Measurements from ENCODE around the gene HES5. TPM values are rescaled to one million over a fixed set of nuclear protein-coding genes. Genes with fewer than 3 reads are reported as not detected.

The HES5 gene
- total RNA-seq, 1 donor from 2014 or later = 1.6 TPM

GRCh38 chr1:2525572-2525919 lies 4.5 kb downstream of the HES5 start:
- Histone ChIP-seq H3K9me3 (ENCODE audit: control insufficient read depth in 3 of 3, low read length in 3 of 3) (no peaks in the 10 kb centered on the region), H3K27ac (ENCODE audit: low read depth, low read length) (peak overlapping the region; percentile 60), H3K27me3 (ENCODE audit: control insufficient read depth in 3 of 3, insufficient read depth in 3 of 3, low read length in 3 of 3) (peaks cover 0 to under 1% (median 0%) of the 10 kb centered on the region in 3 donors), H3K4me1 (ENCODE audit: control insufficient read depth in 3 of 3, insufficient read depth in 3 of 3, low read length in 3 of 3) (peaks cover 58 to 68% (median 61%) of the 10 kb centered on the region in 3 donors), H3K4me3 (ENCODE audit: low read length in 3 of 3) (peak overlapping the region; percentile 84 to 92 (median 91)), H3K9ac (ENCODE audit: low read depth in 1 of 3, low read length in 3 of 3) (peak overlapping the region; percentile 81 to 92 (median 86)), H3K36me3 (ENCODE audit: control insufficient read depth in 3 of 3, insufficient read depth in 3 of 3, low read length in 3 of 3) (peaks cover 6 to 13% (median 10%) of the 10 kb centered on the region in 3 donors)

- no peaks in the 10 kb centered on the region for H3K9me3 ChIP-seq (ENCODE audit: control insufficient read depth in 3 of 3, low read length in 3 of 3)
- H3K4me1 ChIP-seq (ENCODE audit: control insufficient read depth in 3 of 3, insufficient read depth in 3 of 3, low read length in 3 of 3) = peaks cover 53 to 60% (median 57%) of the 10 kb centered on the region in 3 donors
- peaks cover 17 to 25% (median 23%) of the 10 kb centered on the region in 3 donors for H3K36me3 ChIP-seq (ENCODE audit: control insufficient read depth in 3 of 3, insufficient read depth in 3 of 3, low read length in 3 of 3)
- H3K27me3 ChIP-seq (ENCODE audit: control insufficient read depth in 3 of 3, insufficient read depth in 3 of 3, low read length in 3 of 3) = no peaks in the 10 kb centered on the region
- H3K4me3 ChIP-seq (ENCODE audit: low read length in 3 of 3) = peak overlapping the region; percentile 84 to 92 (median 91)
- H3K27ac ChIP-seq (ENCODE audit: low read depth, low read length) = no peak overlapping the region
- peak overlapping the region; percentile 8 to 92 (median 70) for H3K9ac ChIP-seq (ENCODE audit: low read depth in 1 of 3, low read length in 3 of 3)
Measured at GRCh38 chr1:2523891-2524609, 6.0 kb downstream of the HES5 start.

- H3K36me3 ChIP-seq (ENCODE audit: control insufficient read depth in 3 of 3, insufficient read depth in 3 of 3, low read length in 3 of 3) = peaks cover 24 to 32% (median 30%) of the 10 kb centered on the region in 3 donors
- peak overlapping the region in 2 of 3 donors; percentile 32 to 92 for H3K9ac ChIP-seq (ENCODE audit: low read depth in 1 of 3, low read length in 3 of 3)
- H3K9me3 ChIP-seq (ENCODE audit: control insufficient read depth in 3 of 3, low read length in 3 of 3) = no peaks in the 10 kb centered on the region
- H3K27ac ChIP-seq (ENCODE audit: low read depth, low read length) = peak overlapping the region; percentile 51
- no peaks in the 10 kb centered on the region for H3K27me3 ChIP-seq (ENCODE audit: control insufficient read depth in 3 of 3, insufficient read depth in 3 of 3, low read length in 3 of 3)
- peaks cover 46 to 53% (median 50%) of the 10 kb centered on the region in 3 donors for H3K4me1 ChIP-seq (ENCODE audit: control insufficient read depth in 3 of 3, insufficient read depth in 3 of 3, low read length in 3 of 3)
- H3K4me3 ChIP-seq (ENCODE audit: low read length in 3 of 3) = peak overlapping the region in 2 of 3 donors; percentile 36 to 45
Measured at GRCh38 chr1:2523191-2523890, 6.7 kb downstream of the HES5 start.

GRCh38 chr1:2522230-2522629 lies 7.8 kb downstream of the HES5 start:
- H3K9ac ChIP-seq (ENCODE audit: low read depth in 1 of 3, low read length in 3 of 3) = no peak overlapping the region
- H3K27me3 ChIP-seq (ENCODE audit: control insufficient read depth in 3 of 3, insufficient read depth in 3 of 3, low read length in 3 of 3) = no peaks in the 10 kb centered on the region
- H3K9me3 ChIP-seq (ENCODE audit: control insufficient read depth in 3 of 3, low read length in 3 of 3) = no peaks in the 10 kb centered on the region
- peaks cover 35 to 42% (median 38%) of the 10 kb centered on the region in 3 donors for H3K4me1 ChIP-seq (ENCODE audit: control insufficient read depth in 3 of 3, insufficient read depth in 3 of 3, low read length in 3 of 3)
- no peak overlapping the region for H3K4me3 ChIP-seq (ENCODE audit: low read length in 3 of 3)
- H3K36me3 ChIP-seq (ENCODE audit: control insufficient read depth in 3 of 3, insufficient read depth in 3 of 3, low read length in 3 of 3) = peaks cover 35 to 43% (median 41%) of the 10 kb centered on the region in 3 donors
- no peak overlapping the region for H3K27ac ChIP-seq (ENCODE audit: low read depth, low read length)

DNA sequence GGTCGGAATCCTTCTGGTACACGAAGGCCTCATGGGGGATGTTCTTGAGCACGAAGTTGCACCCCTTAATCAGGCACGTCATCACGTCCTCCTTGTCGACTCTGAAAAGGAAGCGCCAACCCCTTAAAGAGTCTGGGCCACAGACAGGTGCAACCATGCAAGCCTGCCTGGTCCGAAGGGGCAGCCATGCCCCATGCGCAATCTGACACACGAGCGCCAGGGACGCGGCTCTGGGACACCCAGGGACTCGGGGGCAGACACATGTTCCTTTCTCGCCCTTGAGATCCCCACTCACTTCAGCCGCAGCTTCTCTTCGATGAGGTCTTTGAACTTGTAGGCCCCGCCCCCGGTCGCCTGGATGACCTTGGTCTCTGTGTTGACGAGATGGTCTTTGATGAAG lies 9.3 kb downstream of the HES5 start:
- no peak overlapping the region for H3K4me3 ChIP-seq (ENCODE audit: low read length in 3 of 3)
- no peaks in the 10 kb centered on the region for H3K27me3 ChIP-seq (ENCODE audit: control insufficient read depth in 3 of 3, insufficient read depth in 3 of 3, low read length in 3 of 3)
- H3K27ac ChIP-seq (ENCODE audit: low read depth, low read length) = no peak overlapping the region
- H3K9ac ChIP-seq (ENCODE audit: low read depth in 1 of 3, low read length in 3 of 3) = no peak overlapping the region
- H3K9me3 ChIP-seq (ENCODE audit: control insufficient read depth in 3 of 3, low read length in 3 of 3) = no peaks in the 10 kb centered on the region
- H3K36me3 ChIP-seq (ENCODE audit: control insufficient read depth in 3 of 3, insufficient read depth in 3 of 3, low read length in 3 of 3) = peaks cover 49 to 56% (median 55%) of the 10 kb centered on the region in 3 donors
- H3K4me1 ChIP-seq (ENCODE audit: control insufficient read depth in 3 of 3, insufficient read depth in 3 of 3, low read length in 3 of 3) = peaks cover 27 to 33% (median 32%) of the 10 kb centered on the region in 3 donors

DNA sequence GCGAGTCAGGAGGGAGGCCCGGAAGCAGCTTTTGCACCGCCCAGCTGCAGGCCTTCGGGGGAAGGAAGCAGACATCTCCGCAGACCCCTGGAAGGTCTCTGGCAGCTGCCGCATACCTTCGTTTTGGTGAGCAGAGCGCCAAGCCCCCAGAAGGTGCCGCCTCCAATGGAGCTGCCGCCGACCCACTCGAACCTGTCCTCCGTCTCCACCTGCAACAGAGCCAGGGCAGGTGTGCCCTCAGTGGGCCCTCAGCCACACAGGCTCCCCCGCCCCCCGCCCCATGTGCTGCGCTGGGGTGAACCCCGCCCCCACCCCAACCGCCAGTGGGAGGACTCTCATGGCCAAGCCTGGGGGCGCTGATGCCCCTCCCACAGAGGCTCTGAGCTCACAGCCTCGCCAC lies 9.9 kb downstream of the HES5 start:
- Histone ChIP-seq H3K27me3 (ENCODE audit: control insufficient read depth in 3 of 3, insufficient read depth in 3 of 3, low read length in 3 of 3) (no peaks in the 10 kb centered on the region), H3K4me1 (ENCODE audit: control insufficient read depth in 3 of 3, insufficient read depth in 3 of 3, low read length in 3 of 3) (peaks cover 22 to 27% (median 27%) of the 10 kb centered on the region in 3 donors), H3K4me3 (ENCODE audit: low read length in 3 of 3) (no peak overlapping the region), H3K9ac (ENCODE audit: low read depth in 1 of 3, low read length in 3 of 3) (no peak overlapping the region), H3K36me3 (ENCODE audit: control insufficient read depth in 3 of 3, insufficient read depth in 3 of 3, low read length in 3 of 3) (peaks cover 55 to 61% (median 61%) of the 10 kb centered on the region in 3 donors), H3K27ac (ENCODE audit: low read depth, low read length) (no peak overlapping the region), H3K9me3 (ENCODE audit: control insufficient read depth in 3 of 3, low read length in 3 of 3) (no peaks in the 10 kb centered on the region)

DNA sequence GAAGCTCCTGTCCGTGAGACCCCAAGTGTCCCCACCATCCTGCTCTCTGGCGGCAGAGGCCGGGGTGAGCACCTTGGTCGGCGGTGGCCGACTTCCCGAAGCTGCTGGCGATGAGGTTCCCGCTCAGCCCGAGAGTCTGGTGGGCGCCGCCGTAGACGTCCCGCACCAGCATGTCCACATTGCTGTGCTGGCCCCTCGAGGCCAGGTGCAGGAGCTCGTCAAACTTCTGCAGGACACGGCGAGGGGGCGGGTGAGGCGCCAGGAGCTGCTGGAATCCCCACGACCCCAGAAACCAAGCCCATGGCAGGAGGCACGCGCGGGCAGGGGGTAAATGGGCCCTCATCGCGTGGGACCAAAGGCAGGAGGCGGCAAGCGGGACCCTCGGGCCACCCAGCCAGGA lies 10.3 kb downstream of the HES5 start:
- Histone ChIP-seq H3K9me3 (ENCODE audit: control insufficient read depth in 3 of 3, low read length in 3 of 3) (no peaks in the 10 kb centered on the region), H3K36me3 (ENCODE audit: control insufficient read depth in 3 of 3, insufficient read depth in 3 of 3, low read length in 3 of 3) (peaks cover 58 to 66% (median 65%) of the 10 kb centered on the region in 3 donors), H3K27ac (ENCODE audit: low read depth, low read length) (no peak overlapping the region), H3K4me1 (ENCODE audit: control insufficient read depth in 3 of 3, insufficient read depth in 3 of 3, low read length in 3 of 3) (peaks cover 18 to 22% (median 22%) of the 10 kb centered on the region in 3 donors), H3K27me3 (ENCODE audit: control insufficient read depth in 3 of 3, insufficient read depth in 3 of 3, low read length in 3 of 3) (no peaks in the 10 kb centered on the region), H3K9ac (ENCODE audit: low read depth in 1 of 3, low read length in 3 of 3) (no peak overlapping the region), H3K4me3 (ENCODE audit: low read length in 3 of 3) (no peak overlapping the region)

- H3K4me3 ChIP-seq (ENCODE audit: low read length in 3 of 3) = no peak overlapping the region
- no peaks in the 10 kb centered on the region for H3K9me3 ChIP-seq (ENCODE audit: control insufficient read depth in 3 of 3, low read length in 3 of 3)
- H3K27ac ChIP-seq (ENCODE audit: low read depth, low read length) = no peak overlapping the region
- H3K9ac ChIP-seq (ENCODE audit: low read depth in 1 of 3, low read length in 3 of 3) = no peak overlapping the region
- peaks cover 12 to 17% (median 17%) of the 10 kb centered on the region in 3 donors for H3K4me1 ChIP-seq (ENCODE audit: control insufficient read depth in 3 of 3, insufficient read depth in 3 of 3, low read length in 3 of 3)
- H3K27me3 ChIP-seq (ENCODE audit: control insufficient read depth in 3 of 3, insufficient read depth in 3 of 3, low read length in 3 of 3) = no peaks in the 10 kb centered on the region
- H3K36me3 ChIP-seq (ENCODE audit: control insufficient read depth in 3 of 3, insufficient read depth in 3 of 3, low read length in 3 of 3) = peaks cover 62 to 68% (median 68%) of the 10 kb centered on the region in 3 donors
Measured at GRCh38 chr1:2519029-2519685, 10.9 kb downstream of the HES5 start.

DNA sequence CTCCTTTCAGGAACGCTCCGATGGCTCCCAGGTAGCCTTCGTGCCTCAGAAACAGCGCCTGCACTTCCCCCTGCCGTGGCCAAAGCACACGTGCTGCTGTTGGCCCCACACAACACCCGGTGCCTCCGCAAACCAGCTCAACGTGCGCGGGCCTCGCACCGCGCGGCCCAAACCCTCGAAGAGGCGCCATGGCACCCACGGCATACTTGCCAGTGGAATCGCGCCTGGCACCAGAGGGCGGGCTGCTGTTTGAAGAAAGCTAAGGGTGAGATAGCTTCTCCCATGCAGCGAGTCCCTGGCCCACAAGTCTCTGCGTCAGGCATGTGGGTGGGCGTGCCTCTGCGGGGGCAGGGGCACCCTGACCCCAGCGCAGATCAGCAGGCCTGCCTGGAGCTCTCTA lies 11.5 kb downstream of the HES5 start:
- Histone ChIP-seq H3K9ac (ENCODE audit: low read depth in 1 of 3, low read length in 3 of 3) (no peak overlapping the region), H3K4me1 (ENCODE audit: control insufficient read depth in 3 of 3, insufficient read depth in 3 of 3, low read length in 3 of 3) (peaks cover 6 to 10% (median 10%) of the 10 kb centered on the region in 3 donors), H3K36me3 (ENCODE audit: control insufficient read depth in 3 of 3, insufficient read depth in 3 of 3, low read length in 3 of 3) (peaks cover 68 to 75% (median 75%) of the 10 kb centered on the region in 3 donors), H3K27me3 (ENCODE audit: control insufficient read depth in 3 of 3, insufficient read depth in 3 of 3, low read length in 3 of 3) (no peaks in the 10 kb centered on the region), H3K4me3 (ENCODE audit: low read length in 3 of 3) (no peak overlapping the region), H3K9me3 (ENCODE audit: control insufficient read depth in 3 of 3, low read length in 3 of 3) (no peaks in the 10 kb centered on the region), H3K27ac (ENCODE audit: low read depth, low read length) (no peak overlapping the region)

Data from skeletal muscle tissue (tissue), 4 donors.